ENCODE results near the gene GAS2L1.

Gene GAS2L1

GRCh38 chr22:29302402-29302680 is 4.1 kb upstream of the GAS2L1 start:
- no peak overlapping the region for H3K27ac ChIP-seq (replicated peaks)
- H3K27me3 ChIP-seq (ENCODE audit: insufficient read depth, poor library complexity, severe bottlenecking), result peaks cover 8% of the 10 kb centered on the region
- DNase-seq (ENCODE audit: low read depth in 1 of 2, low spot score in 1 of 2), result no peak
- no peak overlapping the region for H3K4me3 ChIP-seq (replicated peaks; ENCODE audit: insufficient read depth, low read length)
- TF ChIP-seq REST (IDR thresholded peaks at IDR 0.05; ENCODE audit: insufficient replicate concordance, low read depth) (no peak), SPI1 (IDR thresholded peaks at IDR 0.05; ENCODE audit: borderline replicate concordance, low read depth) (no peak), GABPA (IDR thresholded peaks at IDR 0.05; ENCODE audit: low read depth) (no peak)

GRCh38 chr22:29302681-29303465 is 3.6 kb upstream of the GAS2L1 start:
- no peak overlapping the region for H3K4me3 ChIP-seq (replicated peaks; ENCODE audit: insufficient read depth, low read length)
- TF ChIP-seq POLR2AphosphoS5 (IDR thresholded peaks at IDR 0.05; ENCODE audit: low read depth) (no peak), CTCF (IDR thresholded peaks at IDR 0.05; ENCODE audit: insufficient read depth, low read length) (no peak), GABPA (IDR thresholded peaks at IDR 0.05; ENCODE audit: low read depth) (no peak), REST (IDR thresholded peaks at IDR 0.05; ENCODE audit: insufficient replicate concordance, low read depth) (no peak), SPI1 (IDR thresholded peaks at IDR 0.05; ENCODE audit: borderline replicate concordance, low read depth) (no peak)
- H3K27me3 ChIP-seq (ENCODE audit: insufficient read depth, poor library complexity, severe bottlenecking), result peaks cover 13% of the 10 kb centered on the region
- H3K27ac ChIP-seq (replicated peaks), result no peak overlapping the region
- no peak for DNase-seq (ENCODE audit: low read depth in 1 of 2, low spot score in 1 of 2)

- H3K27me3 ChIP-seq (ENCODE audit: insufficient read depth, poor library complexity, severe bottlenecking), result peaks cover 15% of the 10 kb centered on the region
- no peak overlapping the region for H3K27ac ChIP-seq (replicated peaks)
- no peak overlapping the region for H3K4me3 ChIP-seq (replicated peaks; ENCODE audit: insufficient read depth, low read length)
- TF ChIP-seq SPI1 (IDR thresholded peaks at IDR 0.05; ENCODE audit: borderline replicate concordance, low read depth) (no peak), GABPA (IDR thresholded peaks at IDR 0.05; ENCODE audit: low read depth) (no peak), REST (IDR thresholded peaks at IDR 0.05; ENCODE audit: insufficient replicate concordance, low read depth) (no peak), CTCF (IDR thresholded peaks at IDR 0.05; ENCODE audit: insufficient read depth, low read length) (no peak), POLR2AphosphoS5 (IDR thresholded peaks at IDR 0.05; ENCODE audit: low read depth) (no peak)
- DNase-seq (ENCODE audit: low read depth in 1 of 2, low spot score in 1 of 2), result no peak
Measured at GRCh38 chr22:29305836-29306174, 645 bp upstream of the GAS2L1 start.

Data from HL-60 (cell line).